Activated T-cell treated with anti-CD3 and anti-CD28 coated beads for 48 hours (primary cell): ENCODE results near the gene TGFBR3.
A peak's percentile ranks its signal among the peaks of the same experiment; 100 is the strongest.

ENCODE experiments used
- DNase-seq: peaks from one replicate; pipeline ENCODE4 v3.0.0-alpha.2; 2020; ENCODE audit warnings: low read depth

TGFBR3 gene

GRCh38 chr1:91710261-91710660, 175.7 kb downstream of the TGFBR3 start:
- DNase-seq = no peak

GRCh38 chr1:91708691-91709090, 177.3 kb downstream of the TGFBR3 start:
- no peak for DNase-seq

- DNase-seq = no peak
Observed at GRCh38 chr1:91707890-91708218, 178.1 kb downstream of the TGFBR3 start.

- no peak for DNase-seq
Observed at GRCh38 chr1:91707114-91707889, 178.6 kb downstream of the TGFBR3 start.

GRCh38 chr1:91706140-91706957, 179.6 kb downstream of the TGFBR3 start:
- no peak for DNase-seq

GRCh38 chr1:91704746-91705145, 181.2 kb downstream of the TGFBR3 start:
- DNase-seq = no peak

- no peak for DNase-seq
Observed at GRCh38 chr1:91703095-91703494, 182.9 kb downstream of the TGFBR3 start.

GRCh38 chr1:91701472-91701869, 184.5 kb downstream of the TGFBR3 start:
- DNase-seq = no peak

GRCh38 chr1:91700771-91701471, 185.0 kb downstream of the TGFBR3 start:
- DNase-seq = no peak

- no peak for DNase-seq
Observed at GRCh38 chr1:91700332-91700731, 185.6 kb downstream of the TGFBR3 start.

- DNase-seq = no peak
Observed at GRCh38 chr1:91699339-91699974, 186.5 kb downstream of the TGFBR3 start.

- DNase-seq = no peak
Observed at GRCh38 chr1:91697861-91698260, 188.1 kb downstream of the TGFBR3 start.

- peak; percentile 33 for DNase-seq
Observed at GRCh38 chr1:91697416-91697815, 188.5 kb downstream of the TGFBR3 start.

- no peak for DNase-seq
Observed at GRCh38 chr1:91696321-91696720, 189.6 kb downstream of the TGFBR3 start.

- no peak for DNase-seq
Observed at GRCh38 chr1:91693557-91693956, 192.4 kb downstream of the TGFBR3 start.

GRCh38 chr1:91691525-91691924, 194.4 kb downstream of the TGFBR3 start:
- DNase-seq = no peak

- no peak for DNase-seq
Observed at GRCh38 chr1:91689641-91690481, 196.1 kb downstream of the TGFBR3 start.

- DNase-seq = no peak
Observed at GRCh38 chr1:91687452-91687851, 198.5 kb downstream of the TGFBR3 start.

- no peak for DNase-seq
Observed at GRCh38 chr1:91685994-91686393, 200.0 kb downstream of the TGFBR3 start.

GRCh38 chr1:91684481-91685196, 201.3 kb downstream of the TGFBR3 start:
- DNase-seq = no peak

- DNase-seq = no peak
Observed at GRCh38 chr1:91683598-91683951, 202.4 kb downstream of the TGFBR3 start.
